ENCODE measurements around the gene CFAP43. TPM values are rescaled to one million over a fixed set of nuclear protein-coding genes. Genes with fewer than 3 reads are reported as not detected.

CFAP43 gene
- not detected in 2 replicates for total RNA-seq (2014; rRNA removed; shearing (Covaris generic))
- polyA plus RNA-seq (2015; cell fraction: cytosol; rRNA removed) = 0.36 TPM in 1 of 2 replicates, not detected in the other
- 0.09 and 0.16 TPM in 2 replicates for polyA plus RNA-seq (2015; cell fraction: nucleus; rRNA removed)

DNA sequence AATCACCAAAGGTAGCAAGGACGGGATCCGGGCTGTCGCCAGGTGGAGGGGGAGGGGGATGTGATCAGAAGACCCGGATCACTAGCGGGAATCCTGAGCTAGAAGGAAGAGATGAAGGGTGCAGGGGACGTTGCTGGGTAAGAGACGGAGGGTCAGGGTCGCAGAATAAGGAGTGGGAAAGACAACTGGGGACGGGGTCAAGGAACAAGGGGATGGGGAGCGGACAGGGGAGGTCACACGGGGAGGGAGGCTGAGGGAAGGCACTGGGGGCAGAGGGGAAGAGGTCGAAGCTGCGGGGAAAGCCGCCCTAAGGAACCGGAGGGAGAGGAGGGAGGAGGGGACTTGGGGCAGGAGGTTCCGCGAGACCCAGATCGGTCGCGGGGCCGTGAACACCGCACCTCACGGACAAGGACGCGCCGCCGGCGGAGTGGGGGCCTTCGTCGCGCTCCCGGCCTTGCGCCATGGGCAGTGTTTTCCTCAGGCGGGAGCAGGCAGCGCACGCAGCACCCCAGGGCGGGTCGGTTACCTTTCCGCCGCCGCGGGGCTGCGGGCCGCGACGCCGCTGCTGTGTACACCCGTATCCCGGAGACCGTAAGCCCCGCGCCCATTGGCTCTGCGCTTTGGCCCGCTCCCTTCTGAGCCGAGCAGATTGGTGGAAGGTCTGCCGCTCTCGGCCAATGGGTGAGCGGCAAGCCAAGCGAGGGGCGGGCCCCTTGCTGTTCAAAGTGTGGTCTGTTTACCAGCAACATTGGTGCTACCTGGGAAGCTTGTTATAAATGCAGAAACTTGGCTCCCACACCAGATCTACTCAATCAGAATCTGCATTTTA, at the start of gene CFAP43:
Gene CFAP43, minus strand, starts transcription at position 581 of the 829 bp plus-strand sequence. Its CDS starts 118 bp downstream, at position 463.
- DNase-seq (ENCODE audit: low read depth) = peak; percentile 97

- DNase-seq (ENCODE audit: low read depth) = no peak
Observed at GRCh38 chr10:104281694-104282093, 49.5 kb upstream of the CFAP43 start.

DNA sequence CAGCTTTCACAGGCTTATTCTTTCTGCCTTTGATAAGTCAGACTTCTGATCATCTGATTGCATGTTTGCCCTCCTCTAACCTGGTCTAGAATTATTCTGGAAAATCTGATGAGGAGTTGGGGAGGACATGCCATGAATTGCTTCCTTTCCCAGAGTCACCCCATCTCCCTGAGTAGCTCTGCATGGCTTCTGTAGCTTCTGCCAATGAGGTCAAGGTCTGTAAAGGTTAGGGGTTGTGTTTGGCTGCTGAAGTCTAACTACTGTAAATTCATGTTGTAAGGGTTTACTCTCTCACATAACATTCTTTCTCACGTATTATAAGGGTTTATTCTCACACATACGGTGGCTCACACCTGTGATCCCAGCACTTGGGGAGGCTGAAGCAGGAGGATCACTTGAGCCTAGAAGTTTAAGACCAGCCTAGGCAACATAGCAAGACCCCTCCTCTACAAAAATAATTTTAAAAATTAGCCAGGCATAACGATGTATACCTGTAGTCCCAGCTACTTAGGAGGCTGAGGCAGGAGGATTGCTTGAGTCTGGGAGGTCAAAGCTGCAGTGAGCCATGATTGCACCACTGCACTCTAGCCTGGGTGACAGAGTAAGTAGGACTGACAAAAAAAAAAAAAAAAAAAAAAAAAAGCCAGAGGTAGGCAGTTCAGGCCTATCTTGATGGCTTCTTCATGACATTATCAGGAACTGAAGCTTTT, 47.5 kb upstream of the CFAP43 start:
- DNase-seq (ENCODE audit: low read depth) = no peak

DNA sequence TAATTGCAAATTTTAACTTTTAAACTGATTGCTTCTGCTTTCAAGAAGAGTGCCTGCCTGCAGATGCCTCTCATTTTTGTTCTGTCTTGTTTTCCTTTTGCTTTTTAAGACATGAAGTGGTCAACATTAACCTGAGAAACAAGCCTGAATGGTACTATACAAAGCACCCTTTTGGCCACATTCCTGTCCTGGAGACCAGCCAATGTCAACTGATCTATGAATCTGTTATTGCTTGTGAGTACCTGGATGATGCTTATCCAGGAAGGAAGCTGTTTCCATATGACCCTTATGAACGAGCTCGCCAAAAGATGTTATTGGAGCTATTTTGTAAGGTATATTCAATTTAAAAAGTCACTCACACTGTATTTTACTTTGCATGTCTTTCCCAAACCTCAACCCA, 45.6 kb upstream of the CFAP43 start:
- no peak for DNase-seq (ENCODE audit: low read depth)

DNA sequence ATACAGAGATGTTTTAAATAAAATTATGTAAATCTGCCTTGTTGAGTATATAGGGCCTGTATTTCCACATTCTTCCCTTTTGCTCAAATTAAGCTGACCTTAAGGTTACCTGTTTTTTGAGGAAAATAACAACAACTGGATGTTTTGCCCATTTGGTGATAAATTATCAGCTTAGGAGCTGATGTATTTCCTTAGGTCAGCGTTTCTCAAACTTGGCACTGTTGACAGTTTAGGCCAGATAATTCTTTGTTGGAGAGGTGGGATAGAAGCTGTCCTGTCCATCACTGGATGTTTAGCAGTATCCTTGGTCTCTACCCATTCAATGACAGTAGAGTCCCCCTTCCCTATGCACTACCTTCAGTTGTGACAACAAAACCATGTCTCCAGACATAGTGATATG, 44.0 kb upstream of the CFAP43 start:
- no peak for DNase-seq (ENCODE audit: low read depth)

DNA sequence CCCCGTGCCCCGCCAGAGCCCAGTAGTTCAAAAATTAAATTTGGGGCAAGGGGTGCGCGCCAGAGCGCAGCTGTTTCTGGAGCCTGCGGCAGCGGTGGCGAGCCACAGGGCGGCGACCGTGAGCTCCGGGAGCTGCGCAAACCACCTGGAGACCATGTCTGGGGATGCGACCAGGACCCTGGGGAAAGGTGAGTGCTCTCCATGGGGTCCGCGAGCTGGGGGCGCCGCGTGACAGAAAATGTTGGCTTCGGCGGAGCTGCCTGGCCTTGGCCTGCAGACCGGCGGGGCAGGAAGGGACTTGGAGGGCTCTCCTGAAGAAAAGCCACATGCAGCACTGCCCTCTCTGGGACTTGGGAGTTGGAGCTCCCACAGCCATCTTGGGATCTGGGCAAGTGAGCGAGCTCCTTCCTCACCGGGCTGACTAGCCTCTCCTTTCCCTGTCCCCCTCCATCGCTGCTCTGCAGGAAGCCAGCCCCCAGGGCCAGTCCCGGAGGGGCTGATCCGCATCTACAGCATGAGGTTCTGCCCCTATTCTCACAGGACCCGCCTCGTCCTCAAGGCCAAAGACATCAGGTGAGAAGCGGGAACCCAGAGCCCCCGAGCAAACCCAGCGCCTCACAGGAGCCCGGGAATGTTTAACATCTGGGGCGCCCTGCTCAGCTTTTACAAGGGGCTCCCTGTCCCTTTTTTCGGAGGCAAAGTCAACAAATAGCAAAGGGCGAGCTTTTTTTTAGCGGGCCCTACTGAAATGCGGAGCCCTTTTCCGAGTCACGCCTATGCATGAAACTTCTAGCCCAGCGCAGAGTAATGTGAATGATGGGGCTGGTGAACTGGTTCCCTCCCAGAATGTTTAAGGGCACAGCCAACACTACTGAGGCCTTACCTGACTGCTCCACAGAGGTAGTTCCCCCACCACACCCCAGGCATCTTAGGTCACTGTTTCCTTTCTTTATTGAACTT, 42.9 kb upstream of the CFAP43 start:
- DNase-seq (ENCODE audit: low read depth) = no peak

DNA sequence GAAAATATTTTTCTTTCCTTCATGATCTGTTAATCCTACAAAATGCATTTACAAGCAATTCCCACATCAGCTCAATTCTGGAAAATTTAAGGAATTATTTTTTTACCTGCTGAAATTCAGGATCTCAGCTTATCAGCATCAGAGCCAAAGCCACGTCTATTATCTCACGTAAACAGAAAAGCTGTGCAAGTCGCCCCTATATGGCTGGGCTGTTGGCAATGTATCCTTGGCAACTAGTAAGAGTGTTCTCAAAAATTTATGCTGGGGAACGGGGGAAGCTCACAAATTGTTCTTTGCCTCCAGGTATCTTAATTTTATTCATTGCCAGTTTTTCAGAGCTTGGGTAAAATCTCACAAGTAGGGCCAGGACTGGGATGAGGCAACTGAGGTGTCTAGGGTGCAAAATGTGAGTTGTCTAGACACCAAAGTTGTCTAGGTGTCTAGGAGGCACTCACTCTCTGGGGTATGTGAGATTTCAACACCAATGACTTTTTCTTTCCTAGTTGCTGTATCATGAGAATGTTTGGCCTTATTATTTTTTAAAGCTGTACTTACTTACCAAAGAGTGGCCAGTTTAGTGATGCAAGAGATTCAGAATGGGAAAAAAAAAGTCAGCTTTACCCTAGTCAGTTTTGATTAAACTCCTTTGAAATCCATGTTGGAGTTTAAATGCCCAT, 41.9 kb upstream of the CFAP43 start:
- DNase-seq (ENCODE audit: low read depth) = no peak

DNA sequence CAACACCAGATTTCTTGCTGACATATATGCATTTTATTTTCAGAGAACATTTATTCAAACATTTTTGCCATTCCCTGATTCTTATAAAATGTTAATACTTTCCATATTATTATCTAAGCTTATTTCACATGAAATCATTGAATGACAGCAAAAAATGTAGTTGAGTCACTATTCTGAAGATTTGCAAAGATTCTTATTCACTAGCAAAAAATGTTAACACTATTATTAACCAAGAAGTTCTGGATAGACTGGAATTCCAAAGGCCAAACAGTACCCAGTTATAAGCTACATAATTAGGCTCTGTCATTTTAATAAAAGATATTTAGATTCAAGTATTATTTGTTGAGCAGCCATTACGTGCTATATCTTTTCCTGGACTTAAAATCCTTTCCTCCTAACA, 41.1 kb upstream of the CFAP43 start:
- DNase-seq (ENCODE audit: low read depth) = no peak

DNA sequence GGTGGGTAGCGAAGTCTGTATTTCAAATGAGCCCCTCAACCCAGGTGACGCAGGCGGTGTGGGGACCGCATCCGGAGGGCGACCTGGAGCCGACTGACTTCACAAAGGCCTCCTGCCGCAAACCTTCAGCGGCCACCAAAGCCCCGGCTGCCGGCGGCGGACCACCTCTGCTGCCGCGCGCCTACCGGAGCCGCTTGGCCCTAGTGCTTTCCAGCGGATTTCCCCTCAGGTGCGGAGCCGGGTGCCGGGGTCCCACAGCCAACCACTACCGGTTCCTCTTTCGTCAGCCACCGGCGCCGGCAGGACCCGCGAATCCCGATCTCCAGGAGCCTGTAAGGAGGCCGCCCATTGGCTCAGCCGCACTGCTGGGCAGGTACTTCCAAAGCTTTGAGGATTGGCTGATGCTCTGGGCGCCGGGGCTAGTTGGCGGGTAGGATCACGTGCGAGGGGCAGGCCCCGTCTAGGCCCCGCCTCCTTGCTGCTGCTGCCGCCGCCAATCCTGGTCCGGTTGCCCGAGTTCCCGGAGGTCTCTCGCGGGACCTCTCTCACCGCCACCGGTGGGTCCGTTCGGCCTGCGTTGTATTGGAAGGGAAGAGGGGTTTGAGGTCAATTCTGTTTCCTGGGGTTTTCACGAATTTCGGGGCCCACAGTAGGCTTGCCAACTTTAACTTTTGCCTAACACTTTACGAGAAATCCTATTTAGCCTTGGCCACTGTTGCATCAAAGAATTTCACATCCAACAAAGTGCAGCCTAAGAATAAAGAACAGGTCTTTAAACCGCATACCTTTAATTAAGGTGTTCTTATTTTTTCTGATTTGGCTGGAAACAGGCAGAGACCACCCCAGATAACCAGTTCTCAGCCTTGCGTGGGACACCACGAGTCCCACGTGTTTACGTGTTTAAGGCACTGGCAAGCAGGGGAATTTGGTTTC, 36.8 kb upstream of the CFAP43 start, which contains the start of gene GSTO2:
Gene GSTO2, plus strand, starts transcription at position 472 of the 933 bp plus-strand sequence. CDS start 5,732 bp downstream, outside the sequence.
- peak; percentile 98 for DNase-seq (ENCODE audit: low read depth)

- DNase-seq (ENCODE audit: low read depth) = no peak
Observed at GRCh38 chr10:104268405-104268712, 36.2 kb upstream of the CFAP43 start.

DNA sequence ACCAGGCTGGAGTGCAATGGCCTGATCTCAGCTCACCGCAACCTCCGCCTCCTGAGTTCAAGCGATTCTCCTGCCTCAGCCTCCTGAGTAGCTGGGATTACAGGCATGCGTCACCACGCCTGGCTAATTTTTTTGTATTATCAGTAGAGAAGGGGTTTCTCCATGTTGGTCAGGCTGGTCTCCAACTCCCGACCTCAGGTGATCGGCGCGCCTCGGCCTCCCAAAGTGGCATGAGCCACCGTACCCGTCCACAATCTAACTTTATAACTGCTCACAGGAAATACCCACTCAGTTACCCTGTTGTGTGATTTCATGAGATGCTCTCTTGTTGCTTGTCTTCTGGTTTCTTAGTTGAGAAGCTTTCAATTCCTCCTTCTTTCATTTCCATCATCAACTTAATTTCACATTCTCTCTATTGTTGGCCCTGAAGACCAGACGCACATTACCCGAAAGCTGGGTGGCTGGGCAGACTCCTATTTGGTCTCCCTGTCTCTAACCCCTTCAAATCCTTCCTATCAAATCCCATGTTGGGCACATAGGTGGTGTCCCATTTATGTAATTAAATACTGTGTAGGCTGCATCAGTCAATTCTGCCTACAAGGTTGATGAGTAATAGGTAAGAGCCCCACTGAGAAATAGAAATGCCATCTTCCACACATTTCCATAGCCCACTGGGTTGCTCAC, 35.7 kb upstream of the CFAP43 start:
- peak; percentile 18 for DNase-seq (ENCODE audit: low read depth)

- no peak for DNase-seq (ENCODE audit: low read depth)
Observed at GRCh38 chr10:104264783-104265182, 32.6 kb upstream of the CFAP43 start.

DNA sequence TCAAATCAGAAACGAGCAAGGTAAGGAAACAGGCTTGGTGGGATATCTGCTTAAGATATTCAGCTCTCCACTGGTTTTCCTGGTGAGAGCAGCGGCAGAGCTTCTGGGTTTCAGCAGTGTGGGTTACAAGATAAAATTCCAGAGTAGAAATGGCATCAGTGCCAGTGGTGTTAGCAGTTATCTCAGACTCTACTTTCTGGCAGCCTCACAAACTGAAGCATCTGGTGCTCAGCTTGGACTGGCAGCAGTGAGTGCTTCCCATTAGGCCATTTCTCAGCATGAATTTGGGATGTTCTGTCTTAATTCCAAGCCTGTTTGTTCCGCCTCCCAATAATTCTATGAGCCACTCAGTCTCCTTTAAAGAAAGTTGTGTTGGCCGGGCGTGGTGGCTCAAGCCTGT, 29.9 kb upstream of the CFAP43 start:
- DNase-seq (ENCODE audit: low read depth) = no peak

- peak; percentile 79 for DNase-seq (ENCODE audit: low read depth)
Observed at GRCh38 chr10:104260775-104261115, 28.6 kb upstream of the CFAP43 start.

DNA sequence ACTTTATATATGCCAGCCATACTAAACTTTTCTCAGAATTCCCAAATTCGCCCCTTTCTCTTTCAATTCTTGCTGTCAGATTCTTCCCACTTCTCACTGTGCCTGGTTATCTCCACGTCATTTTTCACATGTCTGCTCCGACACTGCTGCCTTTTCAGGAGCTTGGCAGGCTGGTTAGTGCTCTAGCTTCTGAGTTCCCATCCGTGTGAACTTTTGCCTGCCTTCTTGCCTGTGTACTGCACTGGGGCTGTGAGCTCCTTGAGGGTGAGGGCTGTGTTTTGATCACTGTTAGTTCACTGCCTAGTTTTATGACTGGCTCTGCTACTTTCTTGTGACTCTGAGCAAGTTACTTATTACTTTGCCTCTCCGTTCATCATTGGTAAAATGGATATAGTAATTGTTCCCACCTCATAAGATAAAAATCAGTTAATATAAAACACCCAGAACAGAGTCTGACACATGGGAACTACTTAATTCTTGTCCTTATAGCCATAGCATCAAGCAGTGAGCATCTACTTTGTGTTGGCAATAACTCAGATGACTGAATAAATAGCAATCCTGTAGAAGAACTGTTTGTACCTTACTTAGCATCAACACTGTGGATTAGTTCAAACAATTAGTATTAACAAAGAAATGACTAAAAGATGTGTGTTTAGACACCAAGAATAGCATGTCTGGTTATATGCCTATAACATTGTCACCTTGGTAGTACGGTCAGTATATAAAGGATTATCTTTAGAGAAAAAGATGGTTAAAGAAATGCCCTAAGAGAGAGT, 28.0 kb upstream of the CFAP43 start:
- DNase-seq (ENCODE audit: low read depth) = peak; percentile 40

DNA sequence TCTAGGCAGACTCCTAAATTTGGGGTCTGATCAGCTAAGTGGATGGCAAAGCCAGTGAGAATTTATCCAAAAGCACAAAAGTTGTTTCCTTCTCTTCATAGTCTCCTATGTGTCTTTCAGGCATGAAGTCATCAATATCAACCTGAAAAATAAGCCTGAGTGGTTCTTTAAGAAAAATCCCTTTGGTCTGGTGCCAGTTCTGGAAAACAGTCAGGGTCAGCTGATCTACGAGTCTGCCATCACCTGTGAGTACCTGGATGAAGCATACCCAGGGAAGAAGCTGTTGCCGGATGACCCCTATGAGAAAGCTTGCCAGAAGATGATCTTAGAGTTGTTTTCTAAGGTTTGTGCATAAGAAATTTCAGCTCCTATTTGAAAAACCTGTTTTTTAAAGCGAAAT, 27.3 kb upstream of the CFAP43 start:
- no peak for DNase-seq (ENCODE audit: low read depth)

GRCh38 chr10:104258209-104258608, 26.0 kb upstream of the CFAP43 start:
- DNase-seq (ENCODE audit: low read depth) = no peak

- no peak for DNase-seq (ENCODE audit: low read depth)
Observed at GRCh38 chr10:104257235-104257634, 25.1 kb upstream of the CFAP43 start.

Measured in HT1080 (cell line).